Measurements from ENCODE around the gene ADCYAP1R1.

Gene ADCYAP1R1

GRCh38 chr7:31092606-31093005, 40.5 kb downstream of the ADCYAP1R1 start:
- DNase-seq: no peak

GRCh38 chr7:31093282-31093681, 41.2 kb downstream of the ADCYAP1R1 start:
- DNase-seq: no peak

- no peak for DNase-seq
Measured at GRCh38 chr7:31094271-31094670, 42.2 kb downstream of the ADCYAP1R1 start.

GRCh38 chr7:31095286-31096197, 43.4 kb downstream of the ADCYAP1R1 start:
- no peak for DNase-seq

GRCh38 chr7:31096198-31096876, 44.2 kb downstream of the ADCYAP1R1 start:
- no peak for DNase-seq

GRCh38 chr7:31096877-31097258, 44.8 kb downstream of the ADCYAP1R1 start:
- no peak for DNase-seq

- DNase-seq: no peak
Measured at GRCh38 chr7:31098642-31099360, 46.7 kb downstream of the ADCYAP1R1 start.

- DNase-seq: no peak
Measured at GRCh38 chr7:31099451-31100444, 47.6 kb downstream of the ADCYAP1R1 start.

- no peak for DNase-seq
Measured at GRCh38 chr7:31100445-31100844, 48.3 kb downstream of the ADCYAP1R1 start.

GRCh38 chr7:31100871-31101270, 48.8 kb downstream of the ADCYAP1R1 start:
- DNase-seq: no peak

- no peak for DNase-seq
Measured at GRCh38 chr7:31101544-31101943, 49.4 kb downstream of the ADCYAP1R1 start.

GRCh38 chr7:31102151-31102972, 50.3 kb downstream of the ADCYAP1R1 start:
- DNase-seq: no peak

- no peak for DNase-seq
Measured at GRCh38 chr7:31102973-31103850, 51.1 kb downstream of the ADCYAP1R1 start.

- no peak for DNase-seq
Measured at GRCh38 chr7:31104361-31105255, 52.5 kb downstream of the ADCYAP1R1 start.

- no peak for DNase-seq
Measured at GRCh38 chr7:31105256-31105950, 53.3 kb downstream of the ADCYAP1R1 start.

- DNase-seq: no peak
Measured at GRCh38 chr7:31106303-31107105, 54.4 kb downstream of the ADCYAP1R1 start.

Data from NCI-H146 (cell line).